Activated T-cell treated with anti-CD3 and anti-CD28 coated beads for 4 hours (primary cell): Measurements from ENCODE around the gene IQSEC3.
"Not testable (repeated sequence)": the region's sequence is repeated elsewhere in the genome, so short reads cannot be mapped to it uniquely, and the experiment has no call there.

Source experiments
- DNase-seq: peaks from one replicate; pipeline ENCODE4 v3.0.0-alpha.2; 2020

Gene IQSEC3

GRCh38 chr12:115518-115917 is 49.0 kb downstream of the IQSEC3 start:
- DNase-seq, result no peak

- no peak for DNase-seq
Measured at GRCh38 chr12:115960-116915, 49.7 kb downstream of the IQSEC3 start.

- DNase-seq, result no peak
Measured at GRCh38 chr12:117311-117710, 50.7 kb downstream of the IQSEC3 start.

- no peak for DNase-seq
Measured at GRCh38 chr12:117816-118345, 51.3 kb downstream of the IQSEC3 start.

- DNase-seq, result no peak
Measured at GRCh38 chr12:118591-118990, 52.0 kb downstream of the IQSEC3 start.

- no peak for DNase-seq
Measured at GRCh38 chr12:120951-121350, 54.4 kb downstream of the IQSEC3 start.

GRCh38 chr12:121647-122046 is 55.1 kb downstream of the IQSEC3 start:
- no peak for DNase-seq

- DNase-seq, result no peak
Measured at GRCh38 chr12:125075-125474, 58.5 kb downstream of the IQSEC3 start.

GRCh38 chr12:125566-125965 is 59.0 kb downstream of the IQSEC3 start:
- DNase-seq, result no peak

GRCh38 chr12:128079-128478 is 61.5 kb downstream of the IQSEC3 start:
- DNase-seq, result no peak

- no peak for DNase-seq
Measured at GRCh38 chr12:129001-129400, 62.4 kb downstream of the IQSEC3 start.

- DNase-seq, result no peak
Measured at GRCh38 chr12:130519-130918, 64.0 kb downstream of the IQSEC3 start.

GRCh38 chr12:131008-131407 is 64.4 kb downstream of the IQSEC3 start:
- no peak for DNase-seq

GRCh38 chr12:131732-132495 is 65.3 kb downstream of the IQSEC3 start:
- no peak for DNase-seq

GRCh38 chr12:133616-134232 is 67.2 kb downstream of the IQSEC3 start:
- DNase-seq, result not testable (repeated sequence)

- no peak for DNase-seq
Measured at GRCh38 chr12:135138-135537, 68.6 kb downstream of the IQSEC3 start.

GRCh38 chr12:138171-138897 is 71.8 kb downstream of the IQSEC3 start:
- DNase-seq, result no peak

- DNase-seq, result no peak
Measured at GRCh38 chr12:138898-139534, 72.4 kb downstream of the IQSEC3 start.

GRCh38 chr12:139585-139984 is 73.0 kb downstream of the IQSEC3 start:
- no peak for DNase-seq

- no peak for DNase-seq
Measured at GRCh38 chr12:140162-140561, 73.6 kb downstream of the IQSEC3 start.

- no peak for DNase-seq
Measured at GRCh38 chr12:143964-144649, 77.5 kb downstream of the IQSEC3 start.
